Astrocyte (in vitro differentiated cells and primary cell): Measurements from ENCODE around the gene LYST. TPM values are rescaled to one million over a fixed set of nuclear protein-coding genes. Genes with fewer than 3 reads are reported as not detected.

Experiments used
- DNase-seq: peaks from one replicate; pipeline ENCODE4 v3.0.0-alpha.2; 2010; ENCODE audit warnings: low read depth
- FAIRE-seq: peaks from 2 replicates; lab custom pipeline; 2011; peaks lifted over from hg19 to GRCh38; lab: Jason Lieb, UNC
- H2AFZ ChIP-seq: 2 replicates; pipeline ENCODE4 v1.6.0; 2012; ENCODE audit warnings: low read depth, low read length, inconsistent platforms
- H3K27ac ChIP-seq: 2 replicates; pipeline ENCODE4 v1.5.1; 2011; ENCODE audit warnings: low read depth, low read length, inconsistent platforms
- H3K27me3 ChIP-seq: 2 replicates; pipeline ENCODE4 v1.6.0; 2011; ENCODE audit warnings: low read length, inconsistent platforms; ENCODE audit not compliant: insufficient read depth
- H3K36me3 ChIP-seq: 2 replicates; pipeline ENCODE4 v1.5.1; 2011; ENCODE audit warnings: low read length, inconsistent platforms; ENCODE audit not compliant: insufficient read depth
- H3K4me1 ChIP-seq: 2 replicates; pipeline ENCODE4 v1.5.1; 2011; ENCODE audit warnings: low read length, inconsistent platforms; ENCODE audit not compliant: insufficient read depth
- H3K4me2 ChIP-seq: 2 replicates; pipeline ENCODE4 v1.6.0; 2012; ENCODE audit warnings: low read length, inconsistent platforms
- H3K4me3 ChIP-seq: 2 replicates; pipeline ENCODE4 v1.5.1; 2011; ENCODE audit warnings: low read depth, mild to moderate bottlenecking, low read length, inconsistent platforms; ENCODE audit not compliant: insufficient read depth
- H3K79me2 ChIP-seq: 2 replicates; pipeline ENCODE4 v1.6.0; 2012; ENCODE audit warnings: mild to moderate bottlenecking, low read length, inconsistent platforms; ENCODE audit not compliant: insufficient read depth
- H3K9ac ChIP-seq: 2 replicates; pipeline ENCODE4 v1.6.0; 2012; ENCODE audit warnings: mild to moderate bottlenecking, low read length, inconsistent platforms
- H3K9me3 ChIP-seq: 2 replicates; pipeline ENCODE4 v1.5.1; 2012; ENCODE audit warnings: low read depth, mild to moderate bottlenecking, low read length, inconsistent platforms; ENCODE audit not compliant: insufficient read depth
- H4K20me1 ChIP-seq: 2 replicates; pipeline ENCODE4 v1.6.0; 2012; ENCODE audit warnings: low read length, inconsistent platforms; ENCODE audit not compliant: insufficient read depth
- H3K27ac Mint-ChIP-seq: one replicate; pipeline ENCODE4 v1.8.0; 2021; ENCODE audit warnings: mild to moderate bottlenecking, mixed read lengths; ENCODE audit not compliant: unreplicated experiment
- H3K27me3 Mint-ChIP-seq: one replicate; pipeline ENCODE4 v1.8.0; 2021; ENCODE audit warnings: low read depth, mixed read lengths; ENCODE audit not compliant: unreplicated experiment
- H3K36me3 Mint-ChIP-seq: one replicate; pipeline ENCODE4 v1.8.0; 2021; ENCODE audit warnings: low read depth, mixed read lengths; ENCODE audit not compliant: unreplicated experiment
- H3K4me1 Mint-ChIP-seq: one replicate; pipeline ENCODE4 v1.8.0; 2021; ENCODE audit warnings: low read depth, mixed read lengths; ENCODE audit not compliant: unreplicated experiment
- H3K4me3 Mint-ChIP-seq: one replicate; pipeline ENCODE4 v1.8.0; 2021; ENCODE audit warnings: mild to moderate bottlenecking, moderate library complexity, mixed read lengths; ENCODE audit not compliant: unreplicated experiment
- H3K9me3 Mint-ChIP-seq: one replicate; pipeline ENCODE4 v1.8.0; 2021; ENCODE audit warnings: mild to moderate bottlenecking, mixed read lengths; ENCODE audit not compliant: unreplicated experiment
- CTCF ChIP-seq: IDR thresholded peaks from 2 replicates; pipeline ENCODE4 v1.5.1; 2011; ENCODE audit warnings: low read depth, mild to moderate bottlenecking, inconsistent platforms, low read length, moderate library complexity; ENCODE audit not compliant: insufficient read depth
- EZH2 ChIP-seq: IDR thresholded peaks from 2 replicates; pipeline ENCODE4 v1.6.1; 2012; ENCODE audit warnings: mild to moderate bottlenecking, low read length, inconsistent platforms; ENCODE audit not compliant: insufficient read depth
- total RNA-seq: library from RNA; stranded (reverse); gene quantifications from 2 replicates; pipeline ENCODE4 v1.2.1, GENCODE V29; 2021

LYST gene
- total RNA-seq, 1 donor from 2014 or later = 15.7 TPM

- TF ChIP-seq EZH2 (no peak), CTCF (no peak)
- H3K27ac ChIP-seq = no peak overlapping the region
- H3K79me2 ChIP-seq = no peaks in the 10 kb centered on the region
- H3K4me3 Mint-ChIP-seq = no peak overlapping the region
- no peak for FAIRE-seq
- H3K9me3 ChIP-seq = no peaks in the 10 kb centered on the region
- no peak overlapping the region for H3K9ac ChIP-seq
- H3K9me3 Mint-ChIP-seq = no peaks in the 10 kb centered on the region
- no peaks in the 10 kb centered on the region for H3K36me3 Mint-ChIP-seq
- no peaks in the 10 kb centered on the region for H3K4me1 ChIP-seq
- H3K36me3 ChIP-seq = no peaks in the 10 kb centered on the region
- no peaks in the 10 kb centered on the region for H3K4me1 Mint-ChIP-seq
- no peak overlapping the region for H3K27ac Mint-ChIP-seq
- H3K4me3 ChIP-seq = no peak overlapping the region
- no peak for DNase-seq
- no peaks in the 10 kb centered on the region for H3K27me3 Mint-ChIP-seq
- H4K20me1 ChIP-seq = no peaks in the 10 kb centered on the region
- no peaks in the 10 kb centered on the region for H3K27me3 ChIP-seq
- no peak overlapping the region for H2AFZ ChIP-seq
- H3K4me2 ChIP-seq = no peak overlapping the region
These were observed 98.9 kb downstream of the LYST start for GRCh38 chr1:235767795-235768194.

GRCh38 chr1:235766794-235767285 is 99.9 kb downstream of the LYST start:
- Histone ChIP-seq H3K9me3 (no peaks in the 10 kb centered on the region), H3K4me2 (no peak overlapping the region), H2AFZ (no peak overlapping the region), H3K4me3 (no peak overlapping the region), H3K36me3 (no peaks in the 10 kb centered on the region), H3K27me3 (no peaks in the 10 kb centered on the region), H3K27ac (no peak overlapping the region), H3K79me2 (no peaks in the 10 kb centered on the region), H3K4me1 (no peaks in the 10 kb centered on the region), H4K20me1 (no peaks in the 10 kb centered on the region), H3K9ac (no peak overlapping the region)
- Mint-ChIP-seq H3K4me1 (no peaks in the 10 kb centered on the region), H3K27me3 (no peaks in the 10 kb centered on the region), H3K36me3 (peaks cover 3% of the 10 kb centered on the region), H3K4me3 (no peak overlapping the region), H3K27ac (no peak overlapping the region), H3K9me3 (no peaks in the 10 kb centered on the region)
- DNase-seq (no peak), FAIRE-seq (no peak)
- TF ChIP-seq EZH2 = no peak
- TF ChIP-seq CTCF = no peak

GRCh38 chr1:235763962-235764361 is 102.7 kb downstream of the LYST start:
- Histone ChIP-seq H2AFZ (no peak overlapping the region), H3K4me3 (no peak overlapping the region), H4K20me1 (no peaks in the 10 kb centered on the region), H3K27me3 (no peaks in the 10 kb centered on the region), H3K4me2 (no peak overlapping the region), H3K9ac (no peak overlapping the region), H3K79me2 (no peaks in the 10 kb centered on the region), H3K36me3 (no peaks in the 10 kb centered on the region), H3K9me3 (no peaks in the 10 kb centered on the region), H3K4me1 (no peaks in the 10 kb centered on the region), H3K27ac (no peak overlapping the region)
- TF ChIP-seq EZH2 (no peak), CTCF (no peak)
- no peaks in the 10 kb centered on the region for H3K9me3 Mint-ChIP-seq
- peaks cover 8% of the 10 kb centered on the region for H3K36me3 Mint-ChIP-seq
- no peak overlapping the region for H3K27ac Mint-ChIP-seq
- no peak overlapping the region for H3K4me3 Mint-ChIP-seq
- H3K27me3 Mint-ChIP-seq = no peaks in the 10 kb centered on the region
- no peak for DNase-seq
- H3K4me1 Mint-ChIP-seq = no peaks in the 10 kb centered on the region
- no peak for FAIRE-seq
